ENCODE data around the gene TBCD. TPM values are rescaled to one million over a fixed set of nuclear protein-coding genes. Genes with fewer than 3 reads are reported as not detected.

Gene TBCD
- polyA plus RNA-seq, 1 donor from 2014 or later = 67.2 TPM

DNA sequence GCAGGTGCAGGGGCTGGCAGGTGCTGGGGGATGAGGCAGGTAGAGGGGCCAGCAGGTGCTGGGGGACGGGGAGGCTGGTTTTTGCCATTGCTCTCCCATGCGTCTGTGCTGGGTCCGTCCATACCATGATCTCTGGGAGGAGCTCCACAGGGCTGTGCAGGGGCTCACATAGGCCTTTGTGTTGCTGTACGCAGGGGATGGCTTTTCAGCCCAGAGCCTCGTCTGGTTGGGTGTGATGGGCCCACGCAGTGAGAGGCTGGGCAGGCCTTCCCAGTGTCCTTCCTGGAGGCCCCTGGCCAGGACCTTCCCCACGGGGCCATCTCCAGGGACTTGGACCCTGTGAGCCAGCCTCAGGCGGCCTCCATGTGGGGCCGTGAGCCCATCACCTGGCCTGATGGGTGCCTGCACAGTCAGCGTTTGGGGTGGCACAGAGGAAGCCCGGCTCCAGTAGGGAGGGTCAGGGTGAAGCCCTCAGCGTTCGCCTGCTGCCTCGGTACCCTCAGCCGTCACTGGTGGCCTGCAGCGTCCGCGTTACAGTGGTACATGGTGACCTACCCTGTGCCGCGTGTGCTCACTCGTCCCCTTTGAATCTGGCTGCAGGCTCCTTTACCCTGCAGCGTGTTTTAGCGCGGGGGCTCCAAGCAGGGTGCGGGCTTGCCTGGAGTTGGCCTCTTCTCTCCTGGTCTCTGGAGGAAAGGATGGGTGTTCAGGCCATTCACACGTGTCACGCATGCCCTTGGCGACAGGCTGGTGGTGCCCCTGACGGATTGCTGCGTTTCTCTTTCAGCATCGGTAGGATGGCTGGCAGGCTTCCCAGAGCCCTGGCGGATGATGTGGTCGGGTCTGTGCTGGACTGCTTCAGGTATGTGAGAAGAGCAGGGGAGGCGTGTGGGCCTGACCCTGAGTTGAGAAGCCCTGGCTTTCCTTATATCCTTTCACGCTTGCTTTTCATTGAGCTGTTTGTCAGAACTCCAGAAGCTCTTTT is 57.3 kb downstream of the TBCD start:
- H4K20me1 ChIP-seq (ENCODE audit: insufficient read depth) = no peaks in the 10 kb centered on the region
- H3K9me2 ChIP-seq (ENCODE audit: insufficient read depth, low read length) = no peaks in the 10 kb centered on the region
- H3K4me2 ChIP-seq (ENCODE audit: low read length) = no peak overlapping the region
- H3K9ac ChIP-seq (ENCODE audit: low read length) = no peak overlapping the region
- H3K9me3 ChIP-seq (ENCODE audit: low read length) = no peaks in the 10 kb centered on the region
- H3F3A ChIP-seq (ENCODE audit: insufficient read depth, low read length, poor library complexity, severe bottlenecking) = no peaks in the 10 kb centered on the region
- TF ChIP-seq, protein P1, sequence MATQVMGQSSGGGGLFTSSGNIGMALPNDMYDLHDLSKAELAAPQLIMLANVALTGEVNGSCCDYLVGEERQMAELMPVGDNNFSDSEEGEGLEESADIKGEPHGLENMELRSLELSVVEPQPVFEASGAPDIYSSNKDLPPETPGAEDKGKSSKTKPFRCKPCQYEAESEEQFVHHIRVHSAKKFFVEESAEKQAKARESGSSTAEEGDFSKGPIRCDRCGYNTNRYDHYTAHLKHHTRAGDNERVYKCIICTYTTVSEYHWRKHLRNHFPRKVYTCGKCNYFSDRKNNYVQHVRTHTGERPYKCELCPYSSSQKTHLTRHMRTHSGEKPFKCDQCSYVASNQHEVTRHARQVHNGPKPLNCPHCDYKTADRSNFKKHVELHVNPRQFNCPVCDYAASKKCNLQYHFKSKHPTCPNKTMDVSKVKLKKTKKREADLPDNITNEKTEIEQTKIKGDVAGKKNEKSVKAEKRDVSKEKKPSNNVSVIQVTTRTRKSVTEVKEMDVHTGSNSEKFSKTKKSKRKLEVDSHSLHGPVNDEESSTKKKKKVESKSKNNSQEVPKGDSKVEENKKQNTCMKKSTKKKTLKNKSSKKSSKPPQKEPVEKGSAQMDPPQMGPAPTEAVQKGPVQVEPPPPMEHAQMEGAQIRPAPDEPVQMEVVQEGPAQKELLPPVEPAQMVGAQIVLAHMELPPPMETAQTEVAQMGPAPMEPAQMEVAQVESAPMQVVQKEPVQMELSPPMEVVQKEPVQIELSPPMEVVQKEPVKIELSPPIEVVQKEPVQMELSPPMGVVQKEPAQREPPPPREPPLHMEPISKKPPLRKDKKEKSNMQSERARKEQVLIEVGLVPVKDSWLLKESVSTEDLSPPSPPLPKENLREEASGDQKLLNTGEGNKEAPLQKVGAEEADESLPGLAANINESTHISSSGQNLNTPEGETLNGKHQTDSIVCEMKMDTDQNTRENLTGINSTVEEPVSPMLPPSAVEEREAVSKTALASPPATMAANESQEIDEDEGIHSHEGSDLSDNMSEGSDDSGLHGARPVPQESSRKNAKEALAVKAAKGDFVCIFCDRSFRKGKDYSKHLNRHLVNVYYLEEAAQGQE (IDR thresholded peaks at IDR 0.05; ENCODE audit: borderline replicate concordance) = no peak
- TF ChIP-seq RAD21 (conservative IDR thresholded peaks at IDR 0.05) (no peak), POLR2AphosphoS5 (IDR thresholded peaks at IDR 0.05) (no peak), EP300 (conservative IDR thresholded peaks at IDR 0.05; ENCODE audit: poor library complexity, severe bottlenecking) (no peak), MXI1 (conservative IDR thresholded peaks at IDR 0.05; ENCODE audit: poor library complexity, severe bottlenecking) (no peak), TAF1 (IDR thresholded peaks at IDR 0.05; ENCODE audit: low read depth) (no peak)
- no peaks in the 10 kb centered on the region for H3K36me3 ChIP-seq (ENCODE audit: insufficient read depth, low read length)
- H3K27me3 ChIP-seq (ENCODE audit: insufficient read depth, low read depth, low read length) = no peaks in the 10 kb centered on the region
- no peak overlapping the region for H3K4me3 ChIP-seq (ENCODE audit: low read length)
- H3K27ac ChIP-seq (ENCODE audit: low read length) = no peak overlapping the region
- H2AFZ ChIP-seq (ENCODE audit: low read depth, low read length) = no peak overlapping the region
- no peaks in the 10 kb centered on the region for H3K79me2 ChIP-seq (replicated peaks; ENCODE audit: insufficient read depth, low read length)

GRCh38 chr17:82810644-82811430 is 59.0 kb downstream of the TBCD start:
- Histone ChIP-seq H3K9me2 (ENCODE audit: insufficient read depth, low read length) (no peaks in the 10 kb centered on the region), H3K79me2 (replicated peaks; ENCODE audit: insufficient read depth, low read length) (no peaks in the 10 kb centered on the region), H3F3A (ENCODE audit: insufficient read depth, low read length, poor library complexity, severe bottlenecking) (no peaks in the 10 kb centered on the region), H3K9me3 (ENCODE audit: low read length) (no peaks in the 10 kb centered on the region), H3K9ac (ENCODE audit: low read length) (no peak overlapping the region), H3K4me3 (ENCODE audit: low read length) (no peak overlapping the region), H3K27me3 (ENCODE audit: insufficient read depth, low read depth, low read length) (no peaks in the 10 kb centered on the region), H2AFZ (ENCODE audit: low read depth, low read length) (no peak overlapping the region), H3K27ac (ENCODE audit: low read length) (no peak overlapping the region), H3K36me3 (ENCODE audit: insufficient read depth, low read length) (peaks cover 6% of the 10 kb centered on the region), H4K20me1 (ENCODE audit: insufficient read depth) (no peaks in the 10 kb centered on the region), H3K4me2 (ENCODE audit: low read length) (no peak overlapping the region)
- no peak for TF ChIP-seq EZH2 (IDR thresholded peaks at IDR 0.05; ENCODE audit: borderline replicate concordance, insufficient read depth, low read length, poor library complexity, severe bottlenecking)
- TF ChIP-seq MXI1 (conservative IDR thresholded peaks at IDR 0.05; ENCODE audit: poor library complexity, severe bottlenecking) = no peak
- no peak for TF ChIP-seq RAD21 (conservative IDR thresholded peaks at IDR 0.05)
- TF ChIP-seq SMC3 (conservative IDR thresholded peaks at IDR 0.05; ENCODE audit: poor library complexity) = no peak
- TF ChIP-seq, protein P2, sequence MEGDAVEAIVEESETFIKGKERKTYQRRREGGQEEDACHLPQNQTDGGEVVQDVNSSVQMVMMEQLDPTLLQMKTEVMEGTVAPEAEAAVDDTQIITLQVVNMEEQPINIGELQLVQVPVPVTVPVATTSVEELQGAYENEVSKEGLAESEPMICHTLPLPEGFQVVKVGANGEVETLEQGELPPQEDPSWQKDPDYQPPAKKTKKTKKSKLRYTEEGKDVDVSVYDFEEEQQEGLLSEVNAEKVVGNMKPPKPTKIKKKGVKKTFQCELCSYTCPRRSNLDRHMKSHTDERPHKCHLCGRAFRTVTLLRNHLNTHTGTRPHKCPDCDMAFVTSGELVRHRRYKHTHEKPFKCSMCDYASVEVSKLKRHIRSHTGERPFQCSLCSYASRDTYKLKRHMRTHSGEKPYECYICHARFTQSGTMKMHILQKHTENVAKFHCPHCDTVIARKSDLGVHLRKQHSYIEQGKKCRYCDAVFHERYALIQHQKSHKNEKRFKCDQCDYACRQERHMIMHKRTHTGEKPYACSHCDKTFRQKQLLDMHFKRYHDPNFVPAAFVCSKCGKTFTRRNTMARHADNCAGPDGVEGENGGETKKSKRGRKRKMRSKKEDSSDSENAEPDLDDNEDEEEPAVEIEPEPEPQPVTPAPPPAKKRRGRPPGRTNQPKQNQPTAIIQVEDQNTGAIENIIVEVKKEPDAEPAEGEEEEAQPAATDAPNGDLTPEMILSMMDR (IDR thresholded peaks at IDR 0.05; ENCODE audit: poor library complexity, severe bottlenecking) = no peak
- no peak for TF ChIP-seq TAF1 (IDR thresholded peaks at IDR 0.05; ENCODE audit: low read depth)
- TF ChIP-seq, protein P1 (IDR thresholded peaks at IDR 0.05; ENCODE audit: borderline replicate concordance) = no peak
- TF ChIP-seq EP300 (conservative IDR thresholded peaks at IDR 0.05; ENCODE audit: poor library complexity, severe bottlenecking) = no peak
- TF ChIP-seq POLR2AphosphoS5 (IDR thresholded peaks at IDR 0.05) = no peak

Measured in neural cell (in vitro differentiated cells).